ENCODE results near the gene PHF12. TPM values are rescaled to one million over a fixed set of nuclear protein-coding genes. Genes with fewer than 3 reads are reported as not detected.
A peak's percentile ranks its signal among the peaks of the same experiment; 100 is the strongest.

Gene PHF12
- total RNA-seq, 1 donor from 2014 or later = 50.3 TPM

GRCh38 chr17:28858801-28859355 is 92.4 kb downstream of the PHF12 start:
- no peaks in the 10 kb centered on the region for H3K27me3 Mint-ChIP-seq (ENCODE audit: unreplicated experiment)
- peaks cover 11% of the 10 kb centered on the region for H3K4me1 Mint-ChIP-seq (ENCODE audit: unreplicated experiment)
- no peak for DNase-seq (ENCODE audit: extremely low spot score, unreplicated experiment)
- H3K4me3 Mint-ChIP-seq (ENCODE audit: unreplicated experiment) = no peak overlapping the region
- H3K27ac Mint-ChIP-seq (ENCODE audit: unreplicated experiment) = no peak overlapping the region
- no peak for TF ChIP-seq CTCF (IDR thresholded peaks at IDR 0.05)
- H3K36me3 Mint-ChIP-seq (ENCODE audit: unreplicated experiment) = peaks cover 19% of the 10 kb centered on the region
- H3K9me3 Mint-ChIP-seq (ENCODE audit: unreplicated experiment) = no peaks in the 10 kb centered on the region

- DNase-seq (ENCODE audit: extremely low spot score, unreplicated experiment) = no peak
- peaks cover 11% of the 10 kb centered on the region for H3K4me1 Mint-ChIP-seq (ENCODE audit: unreplicated experiment)
- H3K4me3 Mint-ChIP-seq (ENCODE audit: unreplicated experiment) = no peak overlapping the region
- H3K9me3 Mint-ChIP-seq (ENCODE audit: unreplicated experiment) = no peaks in the 10 kb centered on the region
- H3K27me3 Mint-ChIP-seq (ENCODE audit: unreplicated experiment) = no peaks in the 10 kb centered on the region
- H3K36me3 Mint-ChIP-seq (ENCODE audit: unreplicated experiment) = peaks cover 19% of the 10 kb centered on the region
- no peak overlapping the region for H3K27ac Mint-ChIP-seq (ENCODE audit: unreplicated experiment)
- no peak for TF ChIP-seq CTCF (IDR thresholded peaks at IDR 0.05)
Measured at GRCh38 chr17:28857905-28858800, 93.2 kb downstream of the PHF12 start.

GRCh38 chr17:28856028-28856574 is 95.2 kb downstream of the PHF12 start:
- DNase-seq (ENCODE audit: extremely low spot score, unreplicated experiment) = no peak
- Mint-ChIP-seq H3K27me3 (ENCODE audit: unreplicated experiment) (no peaks in the 10 kb centered on the region), H3K4me3 (ENCODE audit: unreplicated experiment) (peak overlapping the region; percentile 96), H3K36me3 (ENCODE audit: unreplicated experiment) (peaks cover 19% of the 10 kb centered on the region), H3K9me3 (ENCODE audit: unreplicated experiment) (no peaks in the 10 kb centered on the region), H3K4me1 (ENCODE audit: unreplicated experiment) (peaks cover 11% of the 10 kb centered on the region), H3K27ac (ENCODE audit: unreplicated experiment) (no peak overlapping the region)
- TF ChIP-seq CTCF (IDR thresholded peaks at IDR 0.05) = no peak

GRCh38 chr17:28855336-28855679 is 96.0 kb downstream of the PHF12 start:
- Mint-ChIP-seq H3K27ac (ENCODE audit: unreplicated experiment) (peak overlapping the region; percentile 87), H3K9me3 (ENCODE audit: unreplicated experiment) (no peaks in the 10 kb centered on the region), H3K27me3 (ENCODE audit: unreplicated experiment) (no peaks in the 10 kb centered on the region), H3K4me3 (ENCODE audit: unreplicated experiment) (peak overlapping the region; percentile 96), H3K4me1 (ENCODE audit: unreplicated experiment) (peaks cover 11% of the 10 kb centered on the region), H3K36me3 (ENCODE audit: unreplicated experiment) (peaks cover 18% of the 10 kb centered on the region)
- no peak for TF ChIP-seq CTCF (IDR thresholded peaks at IDR 0.05)
- DNase-seq (ENCODE audit: extremely low spot score, unreplicated experiment) = no peak

Small RNA genes within 50 kb of the gene (microRNA-seq; reads per million reads assigned to microRNA genes)
- not detected for gene MIR451B (ENCODE audit: unreplicated experiment)

Other genes with a start within 250 kb of the PHF12 start
- 2.1 and 3.0 TPM in 2 replicates for gene PROCA1, start 239.6 kb downstream of the PHF12 start, total RNA-seq
- 153 TPM in 2 replicates for gene RAB34, start 233.7 kb downstream of the PHF12 start, total RNA-seq
- 1,390 and 1,395 TPM in 2 replicates for gene RPL23A, start 231.5 kb downstream of the PHF12 start, total RNA-seq
- gene TLCD1, start 225.3 kb downstream of the PHF12 start, total RNA-seq = 3.8 and 5.8 TPM in 2 replicates
- gene NEK8, start 222.7 kb downstream of the PHF12 start, total RNA-seq = 8.5 and 9.9 TPM in 2 replicates
- gene TRAF4, start 207.5 kb downstream of the PHF12 start, total RNA-seq = 76.1 and 95.5 TPM in 2 replicates
- gene FAM222B, start 108.7 kb downstream of the PHF12 start, total RNA-seq = 19.4 and 21.2 TPM in 2 replicates
- gene ERAL1, start 96.5 kb downstream of the PHF12 start, total RNA-seq = 38.3 and 38.5 TPM in 2 replicates
- 95.8 and 104 TPM in 2 replicates for gene FLOT2, start 53.8 kb downstream of the PHF12 start, total RNA-seq
- 10.7 and 12.4 TPM in 2 replicates for gene DHRS13, start 48.4 kb downstream of the PHF12 start, total RNA-seq
- gene SEZ6, start 54.5 kb upstream of the PHF12 start, total RNA-seq = not detected in 2 replicates
- 1.1 and 1.6 TPM in 2 replicates for gene PIPOX, start 91.6 kb upstream of the PHF12 start, total RNA-seq
- gene MYO18A, start 228.9 kb upstream of the PHF12 start, total RNA-seq = 27.8 and 28.8 TPM in 2 replicates

Data from osteocyte (in vitro differentiated cells).